ENCODE data around the gene SULT6B1.

The SULT6B1 gene

DNA sequence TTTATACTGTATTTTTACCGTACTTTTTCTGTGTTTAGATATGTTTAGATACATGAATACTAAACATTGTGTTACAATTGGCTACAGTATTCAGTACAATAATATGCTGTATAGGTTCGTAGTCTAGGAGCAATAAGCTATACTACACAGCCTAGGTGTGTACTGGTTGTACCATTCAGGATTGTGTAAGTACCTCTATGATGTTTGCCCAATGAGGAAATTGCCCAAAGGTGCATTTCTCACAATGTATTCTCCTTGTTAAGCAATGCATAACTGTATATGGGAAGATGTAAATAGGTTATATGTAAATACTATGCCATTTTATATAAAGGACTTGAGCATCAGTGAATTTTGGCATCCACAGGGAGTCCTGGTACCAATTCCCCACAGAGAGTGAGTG, 42.4 kb downstream of the SULT6B1 start:
- no peak for DNase-seq

DNA sequence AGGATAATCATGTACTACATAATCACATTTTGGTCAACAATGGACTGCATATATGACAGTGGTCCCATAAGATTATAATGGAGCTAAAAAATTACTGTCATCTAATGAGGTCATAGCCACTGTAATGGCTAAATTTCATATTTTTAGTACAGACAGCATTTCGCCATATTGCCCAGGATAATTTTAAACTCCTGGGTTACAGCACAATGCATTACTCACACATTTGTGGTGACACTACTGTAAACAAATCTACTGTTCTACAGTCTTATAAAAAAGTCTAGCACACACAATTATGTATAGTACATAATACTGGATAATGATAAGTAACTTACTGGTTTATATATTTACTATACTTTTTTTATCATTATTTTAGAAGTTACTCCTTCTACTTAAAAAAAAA, 44.5 kb downstream of the SULT6B1 start:
- DNase-seq: no peak

DNA sequence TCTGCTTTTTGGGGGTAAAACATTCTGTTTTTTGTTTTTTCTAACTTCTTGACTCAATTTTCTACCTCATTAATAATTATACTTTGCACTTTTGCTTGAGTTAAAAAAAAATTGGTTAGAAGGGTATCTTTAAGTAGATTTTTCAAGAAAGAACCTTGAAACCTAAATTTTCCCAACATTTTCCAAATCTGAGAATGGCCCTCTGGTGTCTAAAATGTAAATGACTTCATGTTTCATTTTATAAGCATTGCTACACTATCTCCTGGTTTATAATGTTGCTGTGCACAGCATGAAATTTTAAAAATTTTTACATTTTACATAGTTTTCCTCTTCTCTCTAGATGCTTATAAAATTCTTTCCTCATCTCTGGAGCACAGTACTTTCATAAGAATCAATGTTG, 45.9 kb downstream of the SULT6B1 start:
- no peak for DNase-seq

DNA sequence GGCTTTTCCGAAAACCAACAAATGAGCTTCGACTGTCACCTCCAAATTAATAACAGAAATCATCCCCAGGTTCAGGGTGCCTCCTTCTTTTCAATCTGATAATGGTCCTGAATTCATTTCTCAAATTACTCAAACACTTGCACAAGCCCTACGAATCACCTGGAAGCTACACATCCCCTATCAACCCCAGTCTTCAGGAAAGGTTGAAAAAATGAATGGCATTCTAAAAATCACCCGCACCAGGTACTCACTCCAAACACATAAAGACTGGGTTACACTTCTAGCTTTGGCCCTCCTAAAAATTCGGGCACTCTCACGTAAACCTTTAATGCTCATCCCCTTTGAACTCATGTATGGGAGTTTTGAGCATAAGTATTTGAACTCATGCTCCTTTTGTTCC, 55.6 kb downstream of the SULT6B1 start:
- no peak for DNase-seq

DNA sequence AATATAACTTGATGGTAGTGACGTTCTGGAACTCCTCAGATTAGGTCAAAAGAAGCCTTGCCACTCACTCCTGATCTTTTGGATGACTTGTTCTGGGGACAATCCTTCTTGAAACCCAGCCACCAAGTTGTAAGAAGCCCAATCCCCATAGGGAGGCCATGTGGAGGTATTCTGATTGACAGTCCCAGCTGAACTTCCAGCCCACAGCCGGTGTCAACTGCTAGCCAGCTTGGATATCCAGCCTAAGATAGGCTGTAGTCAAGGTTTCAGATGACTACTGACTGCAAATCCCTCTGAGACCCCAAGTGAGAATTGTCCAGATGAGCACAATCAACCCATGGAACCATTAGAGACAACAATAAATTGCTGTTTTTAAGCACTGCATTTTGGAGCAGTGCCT, 63.1 kb downstream of the SULT6B1 start:
- no peak for DNase-seq

DNA sequence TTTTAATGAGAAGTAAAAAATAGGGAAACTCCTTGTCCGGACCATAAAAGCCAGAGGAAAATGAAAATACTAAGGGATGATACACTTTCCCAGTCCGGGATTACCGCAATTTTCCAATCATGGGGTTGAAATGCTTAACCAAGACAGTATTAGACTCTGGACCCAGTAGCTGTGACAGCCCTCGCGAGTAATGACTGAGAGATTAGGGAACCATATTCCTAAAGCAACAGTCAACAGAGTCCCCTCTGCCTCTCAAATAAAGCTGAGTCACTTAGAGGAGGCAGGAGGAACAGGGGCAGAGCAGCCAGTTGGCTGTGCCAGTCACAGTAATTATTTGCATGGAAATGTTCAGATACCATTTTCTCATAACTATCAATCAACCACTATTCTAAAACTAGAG, 69.3 kb downstream of the SULT6B1 start:
- no peak for DNase-seq

Data from CD4-positive, alpha-beta T cell treated with Interleukin-15 for 1 hour (primary cell).